ENCODE measurements around the gene OR5K2. TPM values are rescaled to one million over a fixed set of nuclear protein-coding genes. Genes with fewer than 3 reads are reported as not detected.

The OR5K2 gene
- total RNA-seq, 1 donor from 2014 or later, result not detected

DNA sequence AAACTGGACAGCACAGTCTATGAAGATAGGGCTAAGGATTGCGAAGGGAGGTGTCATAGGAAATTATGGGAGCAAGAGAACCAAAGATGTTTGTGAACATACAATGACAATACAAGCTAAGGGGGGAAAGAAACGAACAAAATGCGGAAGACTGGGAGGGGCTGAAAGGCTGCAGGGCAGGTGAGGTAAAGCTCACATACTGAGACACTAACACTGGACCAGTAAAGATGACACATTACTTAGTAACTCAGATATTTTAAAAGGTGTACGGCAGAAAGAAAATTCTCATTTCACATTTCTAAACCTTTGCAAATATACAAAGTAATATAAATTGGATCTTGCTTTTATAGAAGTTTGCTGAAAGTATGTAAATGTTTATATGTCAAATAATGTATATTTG is 15.1 kb downstream of the OR5K2 start:
- Mint-ChIP-seq H3K9me3 (ENCODE audit: unreplicated experiment) (no peaks in the 10 kb centered on the region), H3K36me3 (ENCODE audit: unreplicated experiment) (no peaks in the 10 kb centered on the region), H3K27me3 (ENCODE audit: unreplicated experiment) (no peaks in the 10 kb centered on the region), H3K4me1 (ENCODE audit: low read depth, unreplicated experiment) (no peaks in the 10 kb centered on the region), H3K27ac (ENCODE audit: unreplicated experiment) (no peak overlapping the region), H3K4me3 (ENCODE audit: unreplicated experiment) (no peak overlapping the region)
- no peak for DNase-seq
- TF ChIP-seq CTCF (IDR thresholded peaks at IDR 0.05; ENCODE audit: partially characterized antibody, unreplicated experiment), result no peak

DNA sequence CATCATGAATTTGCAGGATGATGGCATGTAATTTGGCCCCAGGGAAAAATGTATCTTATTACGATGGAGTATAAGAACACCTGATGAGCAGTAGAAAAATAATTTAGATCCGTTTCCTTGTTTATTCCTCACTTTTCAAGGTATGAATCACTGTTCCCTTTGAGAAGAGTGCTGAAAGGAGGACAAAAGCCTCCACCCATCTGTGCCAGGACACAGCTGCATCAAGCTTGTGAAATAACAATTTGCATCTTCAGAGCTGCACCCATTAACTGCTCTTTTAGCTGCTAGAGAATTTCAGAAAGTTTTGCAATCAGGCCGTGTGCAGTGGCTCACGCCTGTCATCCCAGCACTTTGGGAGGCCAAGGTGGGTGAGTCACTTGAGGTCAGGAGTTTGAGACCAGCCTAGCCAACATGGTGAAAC is 15.6 kb downstream of the OR5K2 start:
- no peak for DNase-seq
- Mint-ChIP-seq H3K9me3 (ENCODE audit: unreplicated experiment) (no peaks in the 10 kb centered on the region), H3K27ac (ENCODE audit: unreplicated experiment) (no peak overlapping the region), H3K27me3 (ENCODE audit: unreplicated experiment) (no peaks in the 10 kb centered on the region), H3K36me3 (ENCODE audit: unreplicated experiment) (no peaks in the 10 kb centered on the region), H3K4me3 (ENCODE audit: unreplicated experiment) (no peak overlapping the region), H3K4me1 (ENCODE audit: low read depth, unreplicated experiment) (no peaks in the 10 kb centered on the region)
- TF ChIP-seq CTCF (IDR thresholded peaks at IDR 0.05; ENCODE audit: partially characterized antibody, unreplicated experiment), result no peak

GRCh38 chr3:98513736-98514135 is 16.3 kb downstream of the OR5K2 start:
- no peak for DNase-seq
- Mint-ChIP-seq H3K4me1 (ENCODE audit: low read depth, unreplicated experiment) (no peaks in the 10 kb centered on the region), H3K4me3 (ENCODE audit: unreplicated experiment) (no peak overlapping the region), H3K27ac (ENCODE audit: unreplicated experiment) (no peak overlapping the region), H3K27me3 (ENCODE audit: unreplicated experiment) (no peaks in the 10 kb centered on the region), H3K36me3 (ENCODE audit: unreplicated experiment) (no peaks in the 10 kb centered on the region), H3K9me3 (ENCODE audit: unreplicated experiment) (no peaks in the 10 kb centered on the region)
- no peak for TF ChIP-seq CTCF (IDR thresholded peaks at IDR 0.05; ENCODE audit: partially characterized antibody, unreplicated experiment)

DNA sequence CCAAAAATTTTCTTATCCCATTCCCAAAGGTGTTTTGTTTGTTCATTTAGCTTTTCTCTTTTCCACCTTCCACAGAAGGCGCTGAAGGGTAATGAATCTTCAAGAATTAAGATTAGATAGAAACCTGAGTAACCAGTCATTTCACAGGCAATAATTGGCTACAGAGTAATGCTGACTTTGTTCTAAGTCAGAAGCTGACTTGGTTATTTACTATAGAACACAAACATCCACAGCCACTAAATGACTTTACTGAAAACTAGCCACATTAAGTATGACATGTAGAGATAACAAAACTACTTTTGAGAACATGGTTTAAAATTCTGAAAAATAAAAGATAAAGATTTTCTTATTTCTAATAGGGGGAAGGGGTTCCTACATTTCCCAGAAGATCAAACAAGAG is 17.5 kb downstream of the OR5K2 start:
- no peak for DNase-seq
- Mint-ChIP-seq H3K36me3 (ENCODE audit: unreplicated experiment) (no peaks in the 10 kb centered on the region), H3K9me3 (ENCODE audit: unreplicated experiment) (no peaks in the 10 kb centered on the region), H3K27me3 (ENCODE audit: unreplicated experiment) (no peaks in the 10 kb centered on the region), H3K27ac (ENCODE audit: unreplicated experiment) (no peak overlapping the region), H3K4me1 (ENCODE audit: low read depth, unreplicated experiment) (no peaks in the 10 kb centered on the region), H3K4me3 (ENCODE audit: unreplicated experiment) (no peak overlapping the region)
- no peak for TF ChIP-seq CTCF (IDR thresholded peaks at IDR 0.05; ENCODE audit: partially characterized antibody, unreplicated experiment)

DNA sequence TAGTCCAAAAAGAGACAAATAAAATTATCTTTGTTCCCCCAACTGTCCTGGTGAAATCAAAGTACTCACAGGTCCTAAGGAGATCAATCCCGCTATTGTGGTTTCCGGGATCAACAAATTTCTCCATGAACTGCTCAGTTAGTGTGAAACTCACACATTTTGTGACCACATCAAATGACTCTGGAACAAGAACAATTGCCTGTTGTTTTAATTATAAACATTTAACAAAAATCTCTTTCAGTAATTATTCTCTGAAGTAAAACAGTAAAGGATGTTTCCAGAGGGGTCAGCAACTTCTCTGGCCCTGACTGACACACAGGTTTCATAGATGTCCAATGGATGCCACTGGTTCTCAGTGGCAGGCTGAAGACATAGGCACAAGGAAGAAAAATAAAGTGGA is 21.3 kb downstream of the OR5K2 start:
- H3K4me3 Mint-ChIP-seq (ENCODE audit: unreplicated experiment), result peak overlapping the region; percentile 22
- H3K36me3 Mint-ChIP-seq (ENCODE audit: unreplicated experiment), result no peaks in the 10 kb centered on the region
- H3K27me3 Mint-ChIP-seq (ENCODE audit: unreplicated experiment), result no peaks in the 10 kb centered on the region
- peaks cover 5% of the 10 kb centered on the region for H3K4me1 Mint-ChIP-seq (ENCODE audit: low read depth, unreplicated experiment)
- no peak for TF ChIP-seq CTCF (IDR thresholded peaks at IDR 0.05; ENCODE audit: partially characterized antibody, unreplicated experiment)
- no peaks in the 10 kb centered on the region for H3K9me3 Mint-ChIP-seq (ENCODE audit: unreplicated experiment)
- DNase-seq, result no peak
- no peak overlapping the region for H3K27ac Mint-ChIP-seq (ENCODE audit: unreplicated experiment)
